Cerebellar nuclear complex (tissue), 1 donor: Measurements from ENCODE around the gene SIT1.
A peak's percentile ranks its signal among the peaks of the same experiment; 100 is the strongest.
"Not testable (repeated sequence)": the region's sequence is repeated elsewhere in the genome, so short reads cannot be mapped to it uniquely, and the experiment has no call there.

Experiments
- DNase-seq, 2 experiments: peaks; one replicate each; lab custom pipeline; 2025; lab: John Stamatoyannopoulos, UW

The SIT1 gene

GRCh38 chr9:35660966-35661415, 10.3 kb upstream of the SIT1 start:
- peak in 1 of 2 experiments; percentile 39 for DNase-seq

GRCh38 chr9:35659340-35659739, 8.6 kb upstream of the SIT1 start:
- DNase-seq = no peak

- DNase-seq = no peak
These were observed 8.2 kb upstream of the SIT1 start for GRCh38 chr9:35658968-35659220.

DNA sequence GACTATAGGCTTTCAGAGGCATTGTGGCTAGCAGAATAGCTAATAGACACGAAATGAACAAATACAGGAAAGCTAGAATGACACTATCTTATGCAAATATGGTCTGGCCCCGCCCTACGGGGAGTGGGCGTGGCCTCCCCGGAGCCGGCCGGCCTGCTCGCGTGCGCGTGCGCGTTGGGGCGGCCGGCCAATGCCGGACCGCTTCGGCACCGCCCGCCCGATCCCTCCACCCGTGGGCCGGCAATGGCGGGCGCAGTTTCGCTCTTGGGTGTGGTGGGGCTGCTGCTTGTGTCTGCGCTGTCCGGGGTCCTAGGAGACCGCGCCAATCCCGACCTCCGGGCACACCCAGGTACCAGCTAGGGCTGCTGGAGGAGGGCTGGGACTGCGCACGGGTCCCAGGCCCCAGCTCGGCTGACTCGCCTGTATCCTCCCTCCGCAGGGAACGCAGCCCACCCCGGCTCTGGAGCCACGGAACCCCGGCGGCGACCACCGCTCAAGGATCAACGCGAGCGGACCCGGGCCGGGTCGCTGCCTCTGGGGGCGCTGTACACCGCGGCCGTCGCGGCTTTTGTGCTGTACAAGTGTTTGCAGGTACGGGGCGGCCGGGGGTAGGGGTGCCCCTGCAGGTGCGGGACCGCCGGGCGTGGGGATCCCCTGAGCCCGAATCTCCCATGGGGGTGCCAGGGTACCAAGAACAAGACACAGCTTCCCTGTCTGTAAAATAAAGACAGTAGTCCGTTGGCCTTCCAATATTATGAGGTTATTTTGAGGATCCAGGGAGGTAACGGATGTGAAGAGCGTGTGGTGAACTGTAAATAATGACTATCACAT, 7.6 kb upstream of the SIT1 start, which contains the start of gene CCDC107:
Gene CCDC107, plus strand, starts transcription at position 156 of the 831 bp plus-strand sequence. Its CDS starts 88 bp downstream, at position 244.
- DNase-seq = peak; percentile 25 to 72

DNA sequence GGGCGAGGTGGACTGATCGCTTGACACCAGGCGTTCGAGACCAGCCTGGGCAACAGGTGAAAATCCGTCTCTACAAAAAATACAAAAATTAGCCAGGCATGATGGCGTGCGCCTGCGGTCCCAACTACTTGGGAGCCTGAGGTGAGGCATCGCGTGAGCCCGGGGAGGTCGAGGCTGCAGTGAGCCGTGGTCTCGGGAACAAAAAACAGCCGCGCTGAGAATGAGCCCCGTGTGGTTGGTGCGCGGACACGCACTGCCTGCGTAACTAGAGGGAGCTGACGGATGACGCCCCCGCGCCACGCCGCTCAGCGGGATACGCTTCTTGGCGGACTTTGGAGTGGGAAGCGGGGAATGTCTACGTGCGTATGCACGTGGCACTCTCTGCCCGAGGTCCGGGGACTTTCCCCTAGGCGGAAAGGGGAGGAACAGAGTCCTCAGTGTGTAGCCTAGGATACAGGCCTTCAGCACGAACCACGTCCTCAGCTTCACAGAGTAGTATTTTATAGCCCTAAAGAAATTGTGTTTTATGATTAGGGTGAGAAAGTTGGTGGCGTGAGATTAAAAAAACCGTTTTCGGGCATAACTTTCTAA, 6.9 kb upstream of the SIT1 start, which contains the start of gene RMRP:
Gene RMRP, minus strand, starts transcription at position 474 of the 591 bp plus-strand sequence.
- DNase-seq = peak; percentile 88 to 94

GRCh38 chr9:35656831-35657545, 6.3 kb upstream of the SIT1 start:
- DNase-seq = no peak

DNA sequence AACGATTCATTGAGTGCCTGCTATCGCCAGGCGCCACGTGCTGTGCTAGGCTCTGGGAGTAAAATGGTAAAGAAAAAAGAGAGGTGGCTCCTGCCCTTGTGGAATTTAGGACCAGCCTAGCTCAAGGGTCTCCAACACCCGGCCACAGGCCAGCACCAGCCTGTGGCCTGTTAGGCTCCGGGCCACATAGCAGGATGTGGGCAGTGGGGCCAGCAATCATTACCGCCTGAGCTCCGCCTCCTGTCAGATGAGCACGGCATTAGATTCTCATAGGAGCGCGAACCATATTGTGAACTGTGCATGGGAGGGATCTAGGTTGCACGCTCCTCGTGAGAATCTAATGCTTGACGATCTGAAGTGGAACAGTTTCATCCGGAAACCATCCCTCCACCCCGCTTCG, 5.6 kb upstream of the SIT1 start:
- no peak for DNase-seq

GRCh38 chr9:35653611-35654010, 2.9 kb upstream of the SIT1 start:
- no peak for DNase-seq

- no peak for DNase-seq
These were observed 2.1 kb upstream of the SIT1 start for GRCh38 chr9:35652829-35653209.

DNA sequence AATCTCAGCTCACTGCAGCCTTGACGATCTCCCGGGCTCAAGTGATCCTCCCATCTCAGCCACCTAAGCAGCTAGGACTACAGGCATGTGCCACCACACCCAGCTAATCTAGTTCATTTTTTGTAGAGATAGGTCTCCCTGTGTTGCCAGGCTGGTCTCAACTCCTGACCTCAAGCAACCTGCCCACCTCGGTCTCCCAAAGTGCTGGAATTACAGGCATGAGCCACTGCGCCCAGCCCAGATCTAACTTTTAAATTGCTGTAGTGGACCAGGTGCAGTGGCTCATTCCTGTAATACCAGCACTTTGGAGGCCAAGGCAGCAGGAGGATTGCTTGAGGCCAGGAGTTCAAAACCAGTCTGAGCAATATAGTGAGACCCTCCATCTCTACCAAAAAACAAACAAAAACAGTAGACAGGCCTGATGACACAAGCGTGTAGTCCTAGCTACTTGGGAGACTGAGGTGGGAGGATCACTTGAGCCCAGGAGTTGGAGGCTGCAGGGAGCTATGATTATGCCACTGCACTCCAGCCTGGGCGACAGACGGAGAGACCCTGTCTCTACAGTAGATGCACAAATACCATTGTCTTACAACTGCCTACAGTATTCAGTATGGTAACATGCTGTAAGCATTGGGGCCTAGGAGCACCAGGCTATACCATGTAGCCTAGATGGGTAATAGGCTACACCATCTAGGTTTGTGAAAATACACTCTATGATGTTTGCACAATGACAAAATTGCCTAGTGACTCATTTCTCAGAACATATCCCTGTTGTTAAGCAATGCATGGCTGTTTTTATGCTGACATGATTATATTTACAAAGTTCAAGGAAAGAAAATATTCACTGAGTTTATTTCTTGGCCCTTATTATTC, 1.5 kb upstream of the SIT1 start:
- no peak for DNase-seq

DNA sequence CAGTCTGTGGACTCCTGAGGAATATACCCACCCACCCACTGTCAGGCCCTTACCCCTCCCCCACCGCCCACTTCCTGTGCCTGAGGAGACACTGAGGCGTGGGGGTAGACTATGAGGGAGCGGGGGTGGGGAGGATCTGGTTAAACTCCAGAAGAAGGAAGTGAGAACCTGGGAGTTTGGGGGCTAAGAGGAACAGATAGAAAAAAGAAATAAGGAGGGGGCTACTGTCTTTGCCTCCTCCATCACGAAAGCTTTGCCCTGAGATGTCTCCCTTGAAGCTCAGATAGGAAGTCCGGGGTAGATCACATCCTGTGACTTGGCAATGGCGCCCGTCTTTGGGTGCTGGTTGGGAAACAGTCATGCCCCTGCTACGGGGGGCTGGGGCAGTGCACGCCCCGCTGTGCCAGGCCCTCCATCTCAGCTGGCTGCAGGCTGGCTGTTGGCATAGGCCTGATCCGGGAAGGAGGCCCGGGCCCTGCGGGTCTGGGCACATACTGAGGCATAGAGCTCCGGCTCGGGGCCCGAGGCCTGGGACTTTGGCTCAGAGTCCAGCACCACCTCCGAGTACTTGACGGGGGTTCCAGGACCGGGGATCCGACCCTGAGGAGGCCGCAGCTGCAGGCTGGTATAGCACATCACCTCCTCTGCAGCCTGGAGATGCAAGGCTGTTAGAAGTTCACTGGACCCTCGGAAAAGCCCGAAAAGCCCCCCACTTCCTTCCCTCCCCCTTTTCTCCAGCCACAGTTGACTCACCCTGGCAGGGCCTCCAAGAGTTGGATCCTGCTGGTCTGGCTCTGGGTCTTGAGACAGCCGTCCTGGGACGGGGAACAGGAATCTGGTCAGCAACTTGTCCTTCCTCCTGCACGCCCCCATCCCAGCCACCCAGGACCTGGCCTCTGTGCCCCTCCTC, 1.0 kb downstream of the SIT1 start:
- DNase-seq = no peak

- DNase-seq = peak in 1 of 2 experiments; percentile 58
These were observed 4.0 kb downstream of the SIT1 start for GRCh38 chr9:35646533-35647265.

DNA sequence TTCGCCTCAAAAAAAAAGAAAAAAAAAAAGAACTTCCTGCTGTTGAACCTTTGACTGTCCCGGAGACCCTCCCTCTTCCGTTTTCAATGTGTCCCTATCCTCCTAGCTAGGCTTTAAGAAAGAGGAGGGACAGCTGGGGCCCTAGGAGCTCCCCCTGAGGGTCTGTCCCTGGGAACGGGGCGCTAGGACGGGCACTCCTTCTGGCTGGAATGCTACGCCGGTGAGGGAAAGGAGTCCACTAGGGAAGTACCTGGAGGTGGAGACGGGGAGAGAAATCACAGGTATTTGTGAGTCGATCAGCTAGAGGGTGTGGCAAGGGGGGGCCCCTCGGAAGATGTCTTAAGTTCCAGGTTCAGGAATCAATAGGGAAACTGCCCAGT, 4.6 kb downstream of the SIT1 start:
- DNase-seq = no peak

DNA sequence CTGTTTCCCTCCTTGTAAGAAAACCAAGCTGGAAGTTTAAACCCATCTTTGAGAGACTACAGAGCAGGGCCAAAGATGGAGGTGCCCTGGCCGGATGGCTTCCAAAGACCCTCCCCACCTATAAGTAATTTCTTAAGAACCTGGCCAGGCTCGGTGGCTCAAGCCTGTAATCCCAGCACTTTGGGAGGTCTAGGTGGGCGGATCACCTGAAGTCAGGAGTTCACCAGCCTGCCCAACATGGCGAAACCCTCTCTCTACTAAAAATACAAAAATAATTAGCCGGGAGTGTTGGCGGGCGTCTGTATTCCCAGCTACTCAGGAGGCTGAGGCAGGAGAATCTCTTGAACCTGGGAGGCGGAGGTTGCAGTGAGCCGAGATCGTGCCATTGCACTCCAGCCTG, 5.0 kb downstream of the SIT1 start:
- not testable (repeated sequence) for DNase-seq

DNA sequence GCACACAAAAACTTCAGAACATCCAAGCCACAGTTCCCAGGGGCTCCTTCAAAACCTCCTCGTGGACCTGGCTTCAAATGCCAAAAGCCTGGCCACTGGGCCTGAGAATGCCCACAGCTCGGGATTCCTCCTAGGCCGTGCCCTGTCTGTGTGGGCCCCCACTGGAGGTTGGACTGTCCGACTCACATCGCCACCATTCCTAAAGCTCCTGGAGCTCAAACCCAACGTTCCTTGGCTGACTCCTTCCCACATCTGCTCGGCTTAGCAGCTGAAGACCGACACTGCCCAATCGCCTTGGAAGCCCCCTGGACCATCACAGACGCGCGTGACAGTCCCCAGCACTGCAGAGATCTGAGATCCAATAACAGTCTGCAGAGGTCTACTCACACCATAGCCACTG, 7.7 kb downstream of the SIT1 start:
- no peak for DNase-seq

DNA sequence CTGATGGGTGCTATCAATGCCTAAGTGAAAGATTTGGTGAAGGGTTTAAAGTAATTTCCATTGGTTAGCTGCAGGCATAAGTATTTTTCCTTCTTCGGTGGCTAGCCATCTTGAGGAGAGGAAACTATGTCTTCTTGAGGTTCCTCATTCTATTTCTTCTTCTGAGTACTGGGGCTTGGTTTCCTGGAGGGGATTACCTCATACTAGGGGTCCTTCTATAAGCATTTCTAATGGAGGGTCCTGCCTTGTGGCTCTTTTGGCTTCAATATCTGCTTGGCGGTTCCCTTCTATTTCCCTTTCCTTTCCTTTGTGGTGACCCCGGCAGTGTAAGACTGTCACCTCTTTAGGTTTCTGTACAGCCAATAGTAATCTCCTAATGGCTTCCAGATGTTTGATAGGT, 9.3 kb downstream of the SIT1 start:
- DNase-seq = not testable (repeated sequence)

DNA sequence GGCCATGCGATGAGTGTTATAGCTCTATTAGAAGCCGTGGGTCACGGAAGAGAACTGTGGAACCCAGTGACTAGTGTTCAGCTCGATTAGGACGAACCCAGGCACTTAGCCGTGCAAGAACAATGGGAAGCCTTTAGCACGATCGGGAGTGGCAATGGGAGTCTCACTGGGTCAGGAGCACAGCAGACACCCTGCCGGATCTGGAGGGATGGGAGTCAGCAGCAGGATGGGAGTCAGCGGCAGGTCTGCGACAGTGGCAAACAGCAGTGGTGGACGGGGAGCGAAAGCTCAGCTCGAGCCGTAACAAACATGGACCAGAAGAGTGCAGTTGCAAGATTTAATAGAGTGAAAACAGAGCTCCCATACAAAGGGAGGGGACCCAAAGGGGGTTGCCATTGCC, 10.3 kb downstream of the SIT1 start:
- not testable (repeated sequence) for DNase-seq

GRCh38 chr9:35639631-35640030, 11.1 kb downstream of the SIT1 start:
- no peak for DNase-seq

GRCh38 chr9:35639225-35639624, 11.5 kb downstream of the SIT1 start:
- DNase-seq = not testable (repeated sequence)

- DNase-seq = not testable (repeated sequence)
These were observed 12.0 kb downstream of the SIT1 start for GRCh38 chr9:35638751-35639150.
